ENCODE results near the gene PPP1R3G. TPM values are rescaled to one million over a fixed set of nuclear protein-coding genes. Genes with fewer than 3 reads are reported as not detected.

The PPP1R3G gene
- total and polyA plus RNA-seq, 2 of the 13 experiments (the other 11 are each of a cell fraction or from before 2014, with no cell fraction given), result 1.2 to 1.3 TPM

- no peak for TF ChIP-seq SNAPC4 (CRISPR knock-in tag; IDR thresholded peaks at IDR 0.05)
- TF ChIP-seq IKZF5 (CRISPR knock-in tag; IDR thresholded peaks at IDR 0.05), result no peak
- 0 out of 2 replicates have a peak, but pooled peaks have one; percentile 16 for TF ChIP-seq TFE3 (CRISPR knock-in tag; IDR thresholded peaks at IDR 0.05)
- TF ChIP-seq FOSL2 (CRISPR knock-in tag; IDR thresholded peaks at IDR 0.05), result 0 out of 2 replicates have a peak, but pooled peaks have one; percentile 37
- TF ChIP-seq DZIP1 (CRISPR knock-in tag; IDR thresholded peaks at IDR 0.05), result peak; percentile 38; the same call in 1 of the 2 replicates
- TF ChIP-seq FOXK1 (CRISPR knock-in tag; IDR thresholded peaks at IDR 0.05; ENCODE audit: borderline replicate concordance, low read depth), result no peak
- no peak for TF ChIP-seq IRX3 (CRISPR knock-in tag; IDR thresholded peaks at IDR 0.05; ENCODE audit: borderline replicate concordance, low read depth)
These were observed 40.2 kb downstream of the PPP1R3G start (continued) for GRCh38 chr6:5125152-5126006.
